OCI-LY3 (cell line): ENCODE measurements around the gene TSHR.
A peak's percentile ranks its signal among the peaks of the same experiment; 100 is the strongest.

Experiments used
- H2AFZ ChIP-seq: fragments of 200-600, 300-600 bp; shearing (Covaris generic); 2 replicates; pipeline ENCODE4 v1.6.0; 2014; ENCODE audit warnings: antibody characterized with exemption, low read depth, low read length
- H3K27ac ChIP-seq: fragments of 200-600, 300-600 bp; sonication (generic); 2 replicates; pipeline ENCODE4 v1.5.1; 2014; ENCODE audit warnings: mild to moderate bottlenecking, low read length, moderate library complexity, mixed read lengths
- H3K27me3 ChIP-seq: fragments of 200-600, 300-600 bp; sonication (generic); 2 replicates; pipeline ENCODE4 v1.6.1; 2014; ENCODE audit warnings: low read depth, low read length, mixed read lengths
- H3K36me3 ChIP-seq: fragments of 200-600, 300-600 bp; sonication (generic); replicated peaks from 2 replicates; pipeline ENCODE3; 2014; ENCODE audit warnings: low read depth, low read length, mixed read lengths
- H3K4me1 ChIP-seq: fragments of 300-600, 200-600 bp; sonication (generic); 2 replicates; pipeline ENCODE4 v1.6.1; 2014; ENCODE audit warnings: low read length, mixed read lengths
- H3K4me2 ChIP-seq: fragments of 200-600, 300-600 bp; sonication (generic); 2 replicates; pipeline ENCODE4 v1.6.1; 2014; ENCODE audit warnings: low read length, mixed read lengths
- H3K4me3 ChIP-seq: fragments of 300-600, 200-600 bp; sonication (generic); 2 replicates; pipeline ENCODE4 v1.5.1; 2014; ENCODE audit warnings: antibody characterized with exemption, mild to moderate bottlenecking, low read length, moderate library complexity
- H3K79me2 ChIP-seq: fragments of 300-600, 200-600 bp; shearing (Covaris generic); 2 replicates; pipeline ENCODE4 v1.6.1; 2014; ENCODE audit warnings: mild to moderate bottlenecking, low read length, mixed read lengths
- H3K9ac ChIP-seq: fragments of 300-600, 200-600 bp; shearing (Covaris generic); 2 replicates; pipeline ENCODE4 v1.6.0; 2014; ENCODE audit warnings: mild to moderate bottlenecking, low read length, moderate library complexity
- H3K9me3 ChIP-seq: fragments of 200-600, 300-600 bp; shearing (Covaris generic); 2 replicates; pipeline ENCODE4 v1.6.1; 2014; ENCODE audit warnings: low read length, mixed read lengths; ENCODE audit not compliant: insufficient read depth
- H4K20me1 ChIP-seq: fragments of 200-600, 300-600 bp; sonication (generic); 2 replicates; pipeline ENCODE4 v1.6.1; 2016; ENCODE audit warnings: low read length, mixed read lengths; ENCODE audit not compliant: insufficient read depth
- CTCF ChIP-seq: fragments of 200-600, 300-600 bp; sonication (generic); IDR thresholded peaks from 2 replicates; pipeline ENCODE4 v1.5.1; 2014; ENCODE audit warnings: antibody characterized with exemption, low read length, low read depth
- EZH2phosphoT487 ChIP-seq: fragments of 200-600 bp; shearing (Covaris generic); IDR thresholded peaks from 2 replicates; pipeline ENCODE4 v1.6.1; 2018; ENCODE audit warnings: antibody characterized with exemption, mixed run types, low read depth

The TSHR gene

GRCh38 chr14:80956922-80957321, 1.5 kb downstream of the TSHR start:
- peaks cover 55% of the 10 kb centered on the region for H3K4me1 ChIP-seq
- H4K20me1 ChIP-seq, result no peaks in the 10 kb centered on the region
- no peak overlapping the region for H3K27ac ChIP-seq
- H3K4me3 ChIP-seq, result no peak overlapping the region
- no peak overlapping the region for H3K9ac ChIP-seq
- H2AFZ ChIP-seq, result no peak overlapping the region
- no peaks in the 10 kb centered on the region for H3K36me3 ChIP-seq
- H3K4me2 ChIP-seq, result peak overlapping the region; percentile 20; the same call in 1 of the 2 replicates
- TF ChIP-seq CTCF, result no peak
- TF ChIP-seq EZH2phosphoT487, result no peak
- H3K9me3 ChIP-seq, result no peaks in the 10 kb centered on the region
- no peaks in the 10 kb centered on the region for H3K79me2 ChIP-seq
- H3K27me3 ChIP-seq, result no peaks in the 10 kb centered on the region

GRCh38 chr14:80957613-80958012, 2.2 kb downstream of the TSHR start:
- TF ChIP-seq CTCF (no peak), EZH2phosphoT487 (no peak)
- Histone ChIP-seq H3K4me2 (0 out of 2 replicates have a peak overlapping the region, but pooled peaks have one; percentile 20), H3K4me3 (no peak overlapping the region), H3K79me2 (no peaks in the 10 kb centered on the region), H3K4me1 (peaks cover 55% of the 10 kb centered on the region), H3K27me3 (no peaks in the 10 kb centered on the region), H2AFZ (no peak overlapping the region), H3K9ac (no peak overlapping the region), H3K27ac (no peak overlapping the region), H3K9me3 (no peaks in the 10 kb centered on the region), H4K20me1 (no peaks in the 10 kb centered on the region), H3K36me3 (no peaks in the 10 kb centered on the region)

- H3K27ac ChIP-seq, result no peak overlapping the region
- no peaks in the 10 kb centered on the region for H3K36me3 ChIP-seq
- TF ChIP-seq EZH2phosphoT487 (no peak), CTCF (no peak)
- no peak overlapping the region for H3K9ac ChIP-seq
- H2AFZ ChIP-seq, result no peak overlapping the region
- no peak overlapping the region for H3K4me3 ChIP-seq
- H3K4me1 ChIP-seq, result peaks cover 55% of the 10 kb centered on the region
- no peaks in the 10 kb centered on the region for H3K79me2 ChIP-seq
- no peaks in the 10 kb centered on the region for H3K27me3 ChIP-seq
- no peak overlapping the region for H3K4me2 ChIP-seq
- H4K20me1 ChIP-seq, result no peaks in the 10 kb centered on the region
- no peaks in the 10 kb centered on the region for H3K9me3 ChIP-seq
These were observed 2.8 kb downstream of the TSHR start for GRCh38 chr14:80958226-80958625.

GRCh38 chr14:80958939-80959338, 3.5 kb downstream of the TSHR start:
- no peaks in the 10 kb centered on the region for H3K36me3 ChIP-seq
- H3K79me2 ChIP-seq, result no peaks in the 10 kb centered on the region
- no peaks in the 10 kb centered on the region for H3K27me3 ChIP-seq
- no peak overlapping the region for H2AFZ ChIP-seq
- no peaks in the 10 kb centered on the region for H4K20me1 ChIP-seq
- peak overlapping the region; percentile 73 for H3K4me2 ChIP-seq
- no peak overlapping the region for H3K9ac ChIP-seq
- peaks cover 55% of the 10 kb centered on the region for H3K4me1 ChIP-seq
- no peaks in the 10 kb centered on the region for H3K9me3 ChIP-seq
- TF ChIP-seq CTCF (no peak), EZH2phosphoT487 (no peak)
- H3K27ac ChIP-seq, result peak overlapping the region; percentile 38
- H3K4me3 ChIP-seq, result peak overlapping the region; percentile 24
